GM12874 (cell line): ENCODE results near the gene MCOLN3.

Source experiments
- CTCF ChIP-seq: IDR thresholded peaks from 2 replicates; pipeline ENCODE4 v1.5.1; 2011; ENCODE audit warnings: low read depth, mild to moderate bottlenecking, control low read depth, low read length, moderate library complexity; ENCODE audit not compliant: insufficient read depth

MCOLN3 gene

DNA sequence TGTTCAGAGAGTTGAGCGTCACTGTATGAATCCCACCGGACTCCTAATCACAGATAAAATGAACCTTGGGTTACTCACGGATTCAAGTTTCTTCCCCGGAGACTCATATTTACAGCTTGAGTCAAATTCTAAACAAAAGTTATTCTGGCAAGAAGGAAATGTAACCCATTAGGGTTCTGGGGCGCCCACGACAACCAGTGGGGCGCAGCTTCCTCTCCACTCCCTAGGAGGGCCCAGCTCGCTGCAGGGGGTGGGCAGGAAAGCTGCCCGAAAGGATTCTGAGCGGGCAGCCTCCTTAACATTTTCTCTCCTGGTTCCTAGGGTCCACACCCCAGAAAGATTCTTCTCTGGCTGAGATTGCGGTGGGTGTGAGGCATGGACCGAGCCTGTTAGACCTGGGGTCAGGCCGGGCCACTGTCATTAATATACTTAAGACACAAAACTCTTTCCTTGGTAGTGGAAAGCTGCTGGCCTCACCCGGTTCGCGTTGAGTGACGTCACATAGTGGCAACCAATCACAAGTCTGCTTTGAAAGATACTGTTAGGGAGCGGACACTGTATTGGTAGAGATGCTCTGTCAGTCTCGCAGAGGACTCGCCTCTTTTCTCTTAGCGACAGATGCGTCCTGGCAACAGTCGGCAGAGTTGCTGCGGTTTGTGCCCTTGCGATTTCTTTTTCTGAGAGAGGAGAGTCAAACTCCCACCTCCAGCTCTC, 13.6 kb upstream of the MCOLN3 start:
- TF ChIP-seq CTCF = no peak

GRCh38 chr1:85060038-85060437, 11.7 kb upstream of the MCOLN3 start:
- TF ChIP-seq CTCF = no peak

- TF ChIP-seq CTCF = no peak
Observed at GRCh38 chr1:85059563-85059962, 11.3 kb upstream of the MCOLN3 start.

GRCh38 chr1:85058786-85059185, 10.5 kb upstream of the MCOLN3 start:
- no peak for TF ChIP-seq CTCF

DNA sequence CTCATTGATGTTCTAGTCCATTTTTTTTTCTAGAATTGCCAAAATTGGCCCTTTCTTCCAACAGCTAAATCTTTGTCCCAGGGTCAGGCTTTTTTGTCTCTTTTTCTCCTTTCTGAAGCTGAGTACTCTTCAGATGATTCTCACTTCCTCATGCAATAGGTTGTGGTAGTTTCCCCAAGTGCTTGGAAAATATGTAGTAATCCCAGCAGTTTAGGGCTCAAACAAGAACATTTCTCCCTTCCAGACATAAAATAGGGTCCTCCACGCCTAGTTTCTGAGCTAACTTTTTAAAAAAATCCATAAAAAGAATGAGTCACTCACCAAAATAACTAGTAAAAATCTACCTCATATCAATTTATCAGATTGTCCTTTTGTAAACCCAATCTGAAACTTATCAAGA, 10.0 kb upstream of the MCOLN3 start:
- TF ChIP-seq CTCF = no peak

DNA sequence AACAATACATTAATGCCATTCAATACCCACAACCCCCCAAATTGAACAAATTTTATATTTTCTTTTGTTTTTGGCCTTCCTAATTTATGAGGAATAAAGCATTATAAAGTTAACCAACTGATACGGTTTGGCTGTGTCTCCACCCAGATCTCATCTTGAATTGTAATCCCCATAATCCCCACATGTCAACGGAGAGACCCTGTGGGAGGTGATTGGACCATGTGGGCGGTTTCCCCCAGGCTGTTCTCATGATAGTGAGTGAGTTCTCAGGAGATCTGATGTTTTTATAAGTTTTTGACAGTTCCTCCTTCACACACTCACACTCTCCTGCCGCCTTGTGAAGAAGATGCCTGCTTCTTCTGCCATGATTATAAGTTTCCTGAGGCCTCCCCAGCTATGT, 6.4 kb upstream of the MCOLN3 start:
- no peak for TF ChIP-seq CTCF

DNA sequence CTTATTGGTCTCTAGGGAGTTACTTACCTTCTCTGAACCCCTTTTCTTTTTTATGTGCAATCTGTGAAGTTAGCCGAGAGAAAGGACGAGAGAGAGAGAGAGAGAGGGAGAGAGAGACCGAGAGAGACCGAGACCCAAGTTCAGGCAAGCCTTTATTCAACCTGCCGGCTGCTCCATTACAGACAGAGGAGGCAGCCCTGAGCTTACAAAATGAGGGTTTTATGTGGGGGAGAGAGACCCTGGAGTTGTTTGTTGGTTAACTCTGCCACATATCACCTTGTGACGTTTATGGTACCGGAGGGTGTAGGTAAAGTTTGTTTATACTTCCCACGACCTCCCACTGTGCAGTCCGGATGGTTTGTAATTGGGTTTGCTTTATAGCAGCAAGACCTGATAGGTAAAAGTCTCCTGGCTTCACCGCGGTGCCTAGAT, 1.5 kb upstream of the MCOLN3 start:
- no peak for TF ChIP-seq CTCF
